ENCODE measurements around the gene B3GLCT. TPM values are rescaled to one million over a fixed set of nuclear protein-coding genes. Genes with fewer than 3 reads are reported as not detected.

Gene B3GLCT
- polyA plus RNA-seq, 1 of the 3 experiments (the other 2 are of a cell fraction): 2.4 TPM

DNA sequence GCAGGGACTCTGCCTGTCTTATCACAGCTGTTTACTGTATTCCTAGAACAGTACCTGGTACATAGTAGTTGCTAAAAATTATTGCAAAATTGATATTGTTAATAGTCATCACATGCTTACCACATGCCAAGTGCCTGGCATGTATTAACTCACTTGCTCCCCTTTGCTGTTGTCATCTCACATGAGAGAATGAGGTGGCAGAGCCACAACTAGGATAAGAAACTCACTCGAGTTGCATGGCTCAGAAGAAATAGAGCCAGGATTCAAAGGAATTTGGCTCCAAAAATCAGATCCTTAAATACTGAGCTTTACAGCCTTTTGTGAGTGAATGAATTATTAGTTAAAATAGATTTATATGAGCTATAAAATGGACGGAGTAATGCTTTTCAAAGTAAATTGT is 42.6 kb downstream of the B3GLCT start (continued):
- TF ChIP-seq, protein P1, sequence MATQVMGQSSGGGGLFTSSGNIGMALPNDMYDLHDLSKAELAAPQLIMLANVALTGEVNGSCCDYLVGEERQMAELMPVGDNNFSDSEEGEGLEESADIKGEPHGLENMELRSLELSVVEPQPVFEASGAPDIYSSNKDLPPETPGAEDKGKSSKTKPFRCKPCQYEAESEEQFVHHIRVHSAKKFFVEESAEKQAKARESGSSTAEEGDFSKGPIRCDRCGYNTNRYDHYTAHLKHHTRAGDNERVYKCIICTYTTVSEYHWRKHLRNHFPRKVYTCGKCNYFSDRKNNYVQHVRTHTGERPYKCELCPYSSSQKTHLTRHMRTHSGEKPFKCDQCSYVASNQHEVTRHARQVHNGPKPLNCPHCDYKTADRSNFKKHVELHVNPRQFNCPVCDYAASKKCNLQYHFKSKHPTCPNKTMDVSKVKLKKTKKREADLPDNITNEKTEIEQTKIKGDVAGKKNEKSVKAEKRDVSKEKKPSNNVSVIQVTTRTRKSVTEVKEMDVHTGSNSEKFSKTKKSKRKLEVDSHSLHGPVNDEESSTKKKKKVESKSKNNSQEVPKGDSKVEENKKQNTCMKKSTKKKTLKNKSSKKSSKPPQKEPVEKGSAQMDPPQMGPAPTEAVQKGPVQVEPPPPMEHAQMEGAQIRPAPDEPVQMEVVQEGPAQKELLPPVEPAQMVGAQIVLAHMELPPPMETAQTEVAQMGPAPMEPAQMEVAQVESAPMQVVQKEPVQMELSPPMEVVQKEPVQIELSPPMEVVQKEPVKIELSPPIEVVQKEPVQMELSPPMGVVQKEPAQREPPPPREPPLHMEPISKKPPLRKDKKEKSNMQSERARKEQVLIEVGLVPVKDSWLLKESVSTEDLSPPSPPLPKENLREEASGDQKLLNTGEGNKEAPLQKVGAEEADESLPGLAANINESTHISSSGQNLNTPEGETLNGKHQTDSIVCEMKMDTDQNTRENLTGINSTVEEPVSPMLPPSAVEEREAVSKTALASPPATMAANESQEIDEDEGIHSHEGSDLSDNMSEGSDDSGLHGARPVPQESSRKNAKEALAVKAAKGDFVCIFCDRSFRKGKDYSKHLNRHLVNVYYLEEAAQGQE (IDR thresholded peaks at IDR 0.05; ENCODE audit: low read depth, low read length): no peak
- TF ChIP-seq TCF12 (IDR thresholded peaks at IDR 0.05) (no peak), ELF1 (IDR thresholded peaks at IDR 0.05) (no peak)
- TF ChIP-seq, protein P2, sequence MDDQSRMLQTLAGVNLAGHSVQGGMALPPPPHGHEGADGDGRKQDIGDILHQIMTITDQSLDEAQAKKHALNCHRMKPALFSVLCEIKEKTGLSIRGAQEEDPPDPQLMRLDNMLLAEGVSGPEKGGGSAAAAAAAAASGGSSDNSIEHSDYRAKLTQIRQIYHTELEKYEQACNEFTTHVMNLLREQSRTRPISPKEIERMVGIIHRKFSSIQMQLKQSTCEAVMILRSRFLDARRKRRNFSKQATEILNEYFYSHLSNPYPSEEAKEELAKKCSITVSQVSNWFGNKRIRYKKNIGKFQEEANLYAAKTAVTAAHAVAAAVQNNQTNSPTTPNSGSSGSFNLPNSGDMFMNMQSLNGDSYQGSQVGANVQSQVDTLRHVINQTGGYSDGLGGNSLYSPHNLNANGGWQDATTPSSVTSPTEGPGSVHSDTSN (IDR thresholded peaks at IDR 0.05): no peak

DNA sequence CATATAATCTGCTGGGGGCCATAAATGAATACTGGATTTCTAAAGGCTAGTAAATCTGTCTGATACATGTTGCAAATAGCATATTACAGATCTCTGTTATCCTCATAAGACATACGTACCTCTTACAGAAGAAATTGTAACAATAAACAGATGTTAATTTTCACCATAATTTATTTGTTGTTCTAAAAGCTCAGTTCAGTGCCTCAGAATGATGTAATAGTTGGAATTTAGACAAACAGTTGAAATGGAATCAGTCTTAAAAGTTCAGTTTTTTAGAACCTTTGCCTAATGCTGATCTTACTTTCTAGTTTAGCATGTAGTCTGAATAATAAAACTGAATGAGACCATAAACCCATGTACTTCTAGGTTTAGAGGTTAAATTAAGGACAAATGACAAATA is 43.1 kb downstream of the B3GLCT start:
- CTCF ChIA-PET: interaction anchor here (1.2 to 26.3 kb wide), 3 partner anchors 21 to 183 kb away, joined by 3 to 383 read pairs (median 9); partner anchors contain the start of gene B3GLCT
- Histone ChIP-seq H3K9me2 (no peaks in the 10 kb centered on the region), H3K79me2 (ENCODE audit: insufficient read depth) (no peaks in the 10 kb centered on the region)

More for the DNA sequence above, 43.1 kb downstream of the B3GLCT start:
- Histone ChIP-seq H3K4me1 (ENCODE audit: control insufficient read depth in 1 of 2, insufficient read depth in 2 of 2, low read depth in 1 of 2, low read length in 1 of 2) (no peaks in the 10 kb centered on the region; a peak in 2 of 4 replicates), H3K4me2 (no peak overlapping the region), H3K27ac (ENCODE audit: low read depth in 2 of 2, low read length in 1 of 2) (no peak overlapping the region; a peak in 1 of 4 replicates), H3K27me3 (ENCODE audit: insufficient read depth) (no peaks in the 10 kb centered on the region), H3F3A (replicated peaks; ENCODE audit: insufficient read depth) (no peaks in the 10 kb centered on the region), H4K20me1 (ENCODE audit: insufficient read depth) (no peaks in the 10 kb centered on the region), H3K9me3 (no peaks in the 10 kb centered on the region), H2AFZ (ENCODE audit: low read depth) (no peak overlapping the region), H3K9ac (no peak overlapping the region), H3K4me3 (ENCODE audit: low read depth in 2 of 2, low read length in 1 of 2) (no peak overlapping the region), H3K36me3 (replicated peaks in 1 of 2; ENCODE audit: control insufficient read depth in 1 of 2, insufficient read depth in 2 of 2, low read length in 1 of 2) (no peaks in the 10 kb centered on the region)
- TF ChIP-seq MXI1 (IDR thresholded peaks at IDR 0.05; ENCODE audit: low read depth, low read length) (no peak), NFIC (IDR thresholded peaks at IDR 0.05; ENCODE audit: borderline replicate concordance) (no peak), FOXM1 (IDR thresholded peaks at IDR 0.05; ENCODE audit: low read depth) (no peak), TEAD4 (IDR thresholded peaks at IDR 0.05; ENCODE audit: borderline replicate concordance, insufficient read depth) (no peak), POLR2AphosphoS5 (IDR thresholded peaks at IDR 0.05; ENCODE audit: low read depth, low read length) (no peak), SIN3A (IDR thresholded peaks at IDR 0.05; ENCODE audit: borderline replicate concordance, low read depth, low read length) (no peak), NRF1 (IDR thresholded peaks at IDR 0.05; ENCODE audit: low read depth, low read length) (no peak), MEF2A (IDR thresholded peaks at IDR 0.05; ENCODE audit: borderline replicate concordance, low read depth) (no peak)
- TF ChIP-seq, protein P3, sequence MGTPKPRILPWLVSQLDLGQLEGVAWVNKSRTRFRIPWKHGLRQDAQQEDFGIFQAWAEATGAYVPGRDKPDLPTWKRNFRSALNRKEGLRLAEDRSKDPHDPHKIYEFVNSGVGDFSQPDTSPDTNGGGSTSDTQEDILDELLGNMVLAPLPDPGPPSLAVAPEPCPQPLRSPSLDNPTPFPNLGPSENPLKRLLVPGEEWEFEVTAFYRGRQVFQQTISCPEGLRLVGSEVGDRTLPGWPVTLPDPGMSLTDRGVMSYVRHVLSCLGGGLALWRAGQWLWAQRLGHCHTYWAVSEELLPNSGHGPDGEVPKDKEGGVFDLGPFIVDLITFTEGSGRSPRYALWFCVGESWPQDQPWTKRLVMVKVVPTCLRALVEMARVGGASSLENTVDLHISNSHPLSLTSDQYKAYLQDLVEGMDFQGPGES (IDR thresholded peaks at IDR 0.05; ENCODE audit: low read depth, low read length): no peak
- TF ChIP-seq, protein P1 (IDR thresholded peaks at IDR 0.05; ENCODE audit: low read depth, low read length): no peak
- TF ChIP-seq, protein P2 (IDR thresholded peaks at IDR 0.05): no peak
- POLR2A ChIA-PET: no interaction called here
- WGBS (ENCODE audit: low lambda C conversion rate): 64% methylated on average over 1 of the region's 1 CpG
- no peak for DNase-seq
